Neuronal stem cell (in vitro differentiated cells): ENCODE data around the gene FARP1.

Source experiments
- DNase-seq: peaks from one replicate; pipeline ENCODE4 v3.0.0-alpha.2; 2013; ENCODE audit warnings: low spot score
- H2AFZ ChIP-seq: one replicate; pipeline ENCODE4 v1.6.1; 2013; ENCODE audit warnings: mild to moderate bottlenecking, low read length, inconsistent platforms
- H2AK5ac ChIP-seq: 2 replicates; pipeline ENCODE4 v1.6.1; 2013; ENCODE audit warnings: low read depth, mild to moderate bottlenecking, inconsistent platforms, low read length, moderate library complexity, mixed read lengths
- H2BK120ac ChIP-seq: 2 replicates; pipeline ENCODE4 v1.6.1; 2013; ENCODE audit warnings: low read depth, mild to moderate bottlenecking, inconsistent platforms, low read length, moderate library complexity, mixed read lengths
- H2BK12ac ChIP-seq: one replicate; pipeline ENCODE4 v1.6.1; 2013; ENCODE audit warnings: low read length, inconsistent platforms
- H2BK15ac ChIP-seq: 2 replicates; pipeline ENCODE4 v1.6.1; 2013; ENCODE audit warnings: mild to moderate bottlenecking, low read length, inconsistent platforms, mixed read lengths
- H2BK5ac ChIP-seq: one replicate; pipeline ENCODE4 v1.6.1; 2013; ENCODE audit warnings: inconsistent platforms, mild to moderate bottlenecking, low read length, moderate library complexity
- H3K14ac ChIP-seq: one replicate; pipeline ENCODE4 v1.6.1; 2013; ENCODE audit warnings: low read length, inconsistent platforms
- H3K18ac ChIP-seq: 2 replicates; pipeline ENCODE4 v1.6.1; 2013; ENCODE audit warnings: low read length, inconsistent platforms
- H3K23ac ChIP-seq: 2 replicates; pipeline ENCODE4 v1.6.1; 2013; ENCODE audit warnings: low read depth, mild to moderate bottlenecking, mixed read lengths, low read length, inconsistent platforms; ENCODE audit not compliant: poor library complexity
- H3K27ac ChIP-seq: replicated peaks from 3 replicates; pipeline ENCODE4 v1.5.1; 2013; ENCODE audit warnings: low read length, inconsistent platforms
- H3K27me3 ChIP-seq, 3 experiments: 2 replicates each; pipeline ENCODE4 v1.6.1; 2013; ENCODE audit warnings: low read length in 3 of 3, mild to moderate bottlenecking in 2 of 3, inconsistent platforms in 1 of 3, low read depth in 1 of 3, mixed read lengths in 1 of 3, moderate library complexity in 1 of 3; ENCODE audit not compliant: control insufficient read depth in 3 of 3, insufficient read depth in 3 of 3
- H3K36me3 ChIP-seq, 2 donors: replicated peaks in 1 of 2; 2 replicates each; pipeline ENCODE4 v1.6.1; 2013; ENCODE audit warnings: low read length in 2 of 2; ENCODE audit not compliant: control insufficient read depth in 2 of 2, insufficient read depth in 2 of 2
- H3K4ac ChIP-seq: 2 replicates; pipeline ENCODE4 v1.6.1; 2013; ENCODE audit warnings: inconsistent platforms, mild to moderate bottlenecking, low read length, moderate library complexity
- H3K4me1 ChIP-seq, 2 donors: 1 replicate in 1 of 2; 2 replicates in 1 of 2; pipeline ENCODE4 v1.6.1; 2013; ENCODE audit warnings: low read length in 2 of 2, low read depth in 1 of 2; ENCODE audit not compliant: control insufficient read depth in 2 of 2, insufficient read depth in 1 of 2
- H3K4me2 ChIP-seq: one replicate; pipeline ENCODE4 v1.6.1; 2013; ENCODE audit warnings: mild to moderate bottlenecking, low read length, inconsistent platforms; ENCODE audit not compliant: insufficient read depth, poor library complexity, severe bottlenecking
- H3K4me3 ChIP-seq, 2 donors: 2 replicates each; pipeline ENCODE4 v1.5.1; 2013; ENCODE audit warnings: low read length in 2 of 2, mild to moderate bottlenecking in 2 of 2, inconsistent platforms in 1 of 2, moderate library complexity in 1 of 2
- H3K79me1 ChIP-seq: one replicate; pipeline ENCODE4 v1.6.1; 2013; ENCODE audit warnings: low read depth, mild to moderate bottlenecking, inconsistent platforms, low read length, moderate library complexity
- H3K9ac ChIP-seq: one replicate; pipeline ENCODE4 v1.6.1; 2013; ENCODE audit warnings: mild to moderate bottlenecking, low read depth, low read length, inconsistent platforms; ENCODE audit not compliant: poor library complexity
- H3K9me3 ChIP-seq, 2 donors: replicated peaks in 1 of 2; 2 replicates each; pipeline versions ENCODE3 to v1.6.1; 2013; ENCODE audit warnings: low read length in 2 of 2, mild to moderate bottlenecking in 2 of 2, inconsistent platforms in 1 of 2, low read depth in 1 of 2, mixed read lengths in 1 of 2, moderate library complexity in 1 of 2; ENCODE audit not compliant: control insufficient read depth in 2 of 2, insufficient read depth in 1 of 2
- H4K8ac ChIP-seq: one replicate; pipeline ENCODE4 v1.6.1; 2013; ENCODE audit warnings: low read depth, mild to moderate bottlenecking, inconsistent platforms, low read length, moderate library complexity
- H4K91ac ChIP-seq: one replicate; pipeline ENCODE4 v1.6.1; 2013; ENCODE audit warnings: low read length, low read depth, mild to moderate bottlenecking, inconsistent platforms; ENCODE audit not compliant: poor library complexity
- WGBS, 2 donors: extraction: QIAGEN DNeasy Blood & Tissue Kit; methylation state at CpG; one replicate each; pipeline ENCODE4 v1.1.7; 2013; ENCODE audit warnings: missing lambda C conversion rate in 2 of 2, mixed read lengths in 1 of 2; ENCODE audit not compliant: insufficient read length in 2 of 2, insufficient replicate concordance in 1 of 2; ENCODE audit errors: extremely low coverage in 2 of 2; 5-methylcytosine and 5-hydroxymethylcytosine counted together

Gene FARP1

DNA sequence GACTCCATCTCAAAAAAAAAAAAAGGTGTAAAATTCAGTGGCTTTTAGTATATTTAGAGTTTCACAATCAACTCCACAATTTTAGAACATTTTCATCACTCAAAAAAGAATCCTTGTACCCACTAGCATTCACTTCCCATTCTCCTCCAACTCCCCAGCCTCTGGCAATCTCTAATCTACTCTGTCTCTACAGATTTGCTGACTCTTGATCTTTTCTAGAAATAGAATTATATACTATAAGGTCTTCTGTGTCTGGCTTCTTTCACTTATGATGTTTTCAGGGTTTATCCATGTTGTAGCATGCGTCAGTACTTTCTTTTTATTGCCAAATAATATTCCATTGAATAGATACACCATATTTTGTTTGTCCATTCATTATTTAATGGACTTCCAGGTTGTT, 8.0 kb upstream of the FARP1 start:
- DNase-seq = no peak
- Histone ChIP-seq H3K18ac (no peak overlapping the region), H3K4me3 (no peak overlapping the region), H3K79me1 (no peaks in the 10 kb centered on the region), H4K91ac (no peak overlapping the region), H2BK120ac (no peak overlapping the region), H2BK15ac (no peak overlapping the region), H4K8ac (no peak overlapping the region), H3K27ac (no peak overlapping the region), H2BK12ac (no peak overlapping the region), H3K9me3 (no peaks in the 10 kb centered on the region), H2AK5ac (no peak overlapping the region), H3K4ac (no peak overlapping the region), H3K23ac (no peak overlapping the region), H3K4me1 (peaks cover 0 to 6% of the 10 kb centered on the region in 2 donors), H2BK5ac (no peak overlapping the region), H3K14ac (no peak overlapping the region), H3K36me3 (no peaks in the 10 kb centered on the region), H2AFZ (no peak overlapping the region), H3K4me2 (no peak overlapping the region), H3K27me3 (no peaks in the 10 kb centered on the region), H3K9ac (no peak overlapping the region)
- WGBS, 2 donors = no CpG with 5 or more reads among the region's 1 CpG

DNA sequence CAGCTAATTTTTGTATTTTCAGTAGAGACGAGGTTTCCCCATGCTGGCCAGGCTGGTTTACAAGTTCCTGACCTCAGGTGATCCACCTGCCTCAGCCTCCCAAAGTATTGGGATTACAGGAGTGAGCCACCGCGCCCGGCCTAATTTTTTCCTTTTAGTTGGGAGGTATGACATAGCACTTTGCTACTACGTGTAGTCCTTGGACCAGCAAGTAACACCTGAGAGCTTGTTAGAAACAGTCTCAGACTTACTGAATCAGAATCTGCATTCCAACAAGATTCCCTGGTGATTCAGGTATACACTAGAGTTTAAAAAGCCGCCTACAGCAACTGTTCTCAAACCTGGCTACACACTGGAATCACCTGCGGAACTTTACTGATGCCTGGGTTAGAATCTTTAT, 1.8 kb upstream of the FARP1 start:
- Histone ChIP-seq H2AFZ (no peak overlapping the region), H3K9ac (no peak overlapping the region), H3K4me3 (no peak overlapping the region), H3K4me2 (no peak overlapping the region), H3K14ac (no peak overlapping the region), H3K36me3 (no peaks in the 10 kb centered on the region), H3K4me1 (peaks cover 11 to 13% of the 10 kb centered on the region in 2 donors), H3K79me1 (no peaks in the 10 kb centered on the region), H2BK12ac (no peak overlapping the region), H3K18ac (no peak overlapping the region), H4K8ac (no peak overlapping the region), H2BK120ac (no peak overlapping the region), H3K9me3 (no peaks in the 10 kb centered on the region), H2BK5ac (no peak overlapping the region), H3K27ac (no peak overlapping the region), H2BK15ac (no peak overlapping the region), H3K23ac (no peak overlapping the region), H2AK5ac (no peak overlapping the region), H3K4ac (no peak overlapping the region), H3K27me3 (peaks cover 0 to 14% (median 0%) of the 10 kb centered on the region in 3 experiments), H4K91ac (no peak overlapping the region)
- no peak for DNase-seq
- no CpG with 5 or more reads among the region's 7 CpGs for WGBS, 2 donors

DNA sequence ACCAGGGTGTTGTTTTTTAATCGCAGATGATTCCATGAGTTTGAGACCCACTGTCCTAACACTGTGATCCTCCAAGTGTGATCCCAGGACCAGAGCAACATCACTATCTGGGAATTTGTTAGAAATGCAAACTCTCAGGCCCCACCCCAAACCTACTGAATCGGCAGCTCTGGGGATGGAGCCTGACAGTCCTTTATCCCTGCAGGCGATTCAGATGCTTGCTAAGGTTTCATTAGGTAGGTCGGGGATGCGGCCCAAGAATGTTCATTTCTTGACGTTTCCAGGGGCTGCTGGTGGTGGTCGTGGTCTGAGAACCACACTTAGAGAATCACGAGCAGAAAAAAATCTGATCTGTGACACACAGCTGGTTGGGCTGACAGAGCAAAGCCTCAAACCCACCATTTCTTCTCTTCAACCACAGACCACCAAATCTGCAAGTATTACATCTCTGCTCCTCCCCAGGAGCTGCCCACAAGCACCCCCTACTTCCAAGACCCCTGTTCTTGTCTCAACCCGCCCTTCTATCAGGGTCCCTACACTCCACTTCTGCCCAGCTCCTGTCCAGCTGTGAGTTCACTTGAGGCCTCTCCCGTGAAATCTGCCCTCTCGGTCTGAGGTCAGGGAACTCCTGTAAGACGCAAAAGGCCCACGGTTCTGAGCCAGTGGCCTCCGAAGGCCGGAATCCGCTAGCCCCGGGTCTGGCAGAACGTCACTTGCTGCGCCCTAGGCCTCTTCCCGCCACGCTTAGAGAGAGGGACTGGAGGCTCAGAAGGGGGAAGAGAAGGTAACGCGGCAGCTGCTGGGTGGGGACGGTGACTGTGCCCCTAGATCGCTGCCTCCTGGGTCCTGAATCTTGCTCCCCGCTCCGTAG, 1.1 kb upstream of the FARP1 start:
- peak overlapping the region; percentile 96 for H3K18ac ChIP-seq

DNA sequence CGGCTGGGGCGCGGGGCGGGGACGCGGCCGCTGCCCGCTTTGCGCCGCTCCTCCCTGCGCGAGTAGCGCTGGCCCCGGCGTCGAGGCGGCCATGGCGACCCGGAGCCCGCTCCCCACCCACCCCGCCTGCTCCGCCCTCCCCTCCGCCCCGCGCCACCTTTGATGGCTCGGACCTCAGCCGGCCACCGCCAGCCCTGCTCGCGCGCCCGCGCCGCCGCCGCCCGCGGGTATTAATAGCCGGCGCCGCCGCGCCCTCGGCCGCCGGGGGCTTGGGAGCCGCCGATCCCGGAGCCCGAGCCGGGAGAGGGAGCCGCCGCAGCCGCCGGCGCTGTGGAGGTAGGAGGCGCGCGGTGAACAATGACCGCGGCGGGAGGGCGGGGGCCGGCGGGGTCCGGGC, 261 bp downstream of the FARP1 start:
- no CpG with 5 or more reads among the region's 66 CpGs for WGBS, 2 donors
- Histone ChIP-seq H3K23ac (no peak overlapping the region), H3K18ac (peak overlapping the region; percentile 97), H4K8ac (no peak overlapping the region), H3K4ac (no peak overlapping the region), H4K91ac (no peak overlapping the region), H3K9me3 (no peaks in the 10 kb centered on the region), H2BK15ac (no peak overlapping the region), H2BK12ac (no peak overlapping the region), H2AFZ (peak overlapping the region; percentile 99), H2BK5ac (peak overlapping the region; percentile 72), H3K9ac (peak overlapping the region; percentile 90), H3K14ac (no peak overlapping the region), H3K4me1 (peaks cover 18 to 21% of the 10 kb centered on the region in 2 donors), H3K27me3 (peaks cover 0 to 14% (median 0%) of the 10 kb centered on the region in 3 experiments), H3K36me3 (no peaks in the 10 kb centered on the region), H3K4me2 (peak overlapping the region; percentile 52), H3K27ac (peak overlapping the region; percentile 60), H3K79me1 (no peaks in the 10 kb centered on the region), H3K4me3 (peak overlapping the region; percentile 70 to 93), H2AK5ac (no peak overlapping the region), H2BK120ac (no peak overlapping the region)
- peak; percentile 58 for DNase-seq

More for the DNA sequence above, 1.1 kb upstream of the FARP1 start:
- H2AK5ac ChIP-seq = peak overlapping the region; percentile 32
- peaks cover 14 to 16% of the 10 kb centered on the region in 2 donors for H3K4me1 ChIP-seq
- no peaks in the 10 kb centered on the region for H3K9me3 ChIP-seq
- no peak overlapping the region for H4K91ac ChIP-seq
- peak; percentile 39 for DNase-seq
- peak overlapping the region; percentile 70 to 80 for H3K4me3 ChIP-seq
- H3K79me1 ChIP-seq = no peaks in the 10 kb centered on the region
- no peaks in the 10 kb centered on the region for H3K36me3 ChIP-seq
- peak overlapping the region; percentile 95 for H3K4me2 ChIP-seq
- no peak overlapping the region for H3K14ac ChIP-seq
- H2AFZ ChIP-seq = peak overlapping the region; percentile 99
- peak overlapping the region; percentile 91 for H2BK15ac ChIP-seq
- peak overlapping the region; percentile 76 for H2BK12ac ChIP-seq
- no peak overlapping the region for H2BK120ac ChIP-seq
- no peak overlapping the region for H3K4ac ChIP-seq
- H3K27me3 ChIP-seq = peaks cover 0 to 14% (median 0%) of the 10 kb centered on the region in 3 experiments
- H2BK5ac ChIP-seq = peak overlapping the region; percentile 88
- H3K23ac ChIP-seq = peak overlapping the region; percentile 52
- no peak overlapping the region for H3K27ac ChIP-seq
- H3K9ac ChIP-seq = peak overlapping the region; percentile 85
- no peak overlapping the region for H4K8ac ChIP-seq
- WGBS, 2 donors = no CpG with 5 or more reads among the region's 27 CpGs
